Left lung (tissue), 10 donors: ENCODE results near the gene LPCAT3. TPM values are rescaled to one million over a fixed set of nuclear protein-coding genes. Genes with fewer than 3 reads are reported as not detected.

Experiments used
- ATAC-seq: fragments of 200-7000 bp; cut with Tn5 transposase; one replicate; pipeline ENCODE4 v1.9.1; 2020; ENCODE audit warnings: moderate library complexity
- DNase-seq, 4 donors: peaks; one replicate each; pipeline ENCODE4 v3.0.0-alpha.2; 2013 to 2020
- H3K27ac ChIP-seq, 2 donors: fragments of 200-600 bp; sonication (generic) in 1 of 2; one replicate each; pipeline versions ENCODE4 v1.5.0 to v1.8.0; 2020 to 2021
- H3K27me3 ChIP-seq, 2 donors: fragments of 200-600 bp; sonication (generic) in 1 of 2; one replicate each; pipeline versions ENCODE4 v1.5.0 to v1.8.0; 2020 to 2021
- H3K36me3 ChIP-seq, 2 donors: fragments of 200-600 bp; sonication (generic) in 1 of 2; one replicate each; pipeline versions ENCODE4 v1.5.0 to v1.8.0; 2020 to 2021
- H3K4me1 ChIP-seq, 2 donors: fragments of 200-600 bp; one replicate each; pipeline ENCODE4 v1.8.0; 2021
- H3K4me3 ChIP-seq, 2 donors: fragments of 200-600 bp; sonication (generic) in 1 of 2; one replicate each; pipeline versions ENCODE4 v1.5.0 to v1.8.0; 2020 to 2021; ENCODE audit warnings: mild to moderate bottlenecking in 1 of 2
- H3K9me3 ChIP-seq, 2 donors: fragments of 200-600 bp; sonication (generic) in 1 of 2; one replicate each; pipeline versions ENCODE4 v1.5.0 to v1.8.0; 2020 to 2021
- intact Hi-C, 2 donors: fragments of 100-400 bp; cut with DNase I; formaldehyde crosslinking; loops; one replicate each; pipeline versions ENCODE4 v1.11.2 to v1.14.2; 2022
- polyA plus RNA-seq, 6 donors: library from polyadenylated mRNA; unstranded; fragments of 120-200 nt; gene quantifications; one replicate each; pipeline ENCODE4 v1.2.1, GENCODE V29; 2013; ENCODE audit not compliant: insufficient read length in 6 of 6
- total RNA-seq, 2 donors: library from RNA; stranded (reverse); fragmentation: NEBNext Ultra II Directional; extraction: Animal tissue kit (Norgen Biotek cat#: 25700); gene quantifications; one replicate each; pipeline ENCODE4 v1.2.1, GENCODE V29; 2021
- TF ChIP-seq, protein P1 (sequence below), 2 donors: fragments of 200-600 bp; sonication (generic) in 1 of 2; IDR thresholded peaks; one replicate each; pipeline versions ENCODE4 v1.5.0 to v1.8.0; 2021; ENCODE audit warnings: antibody characterized with exemption in 2 of 2
- donor health status: DM: no; HTN: yes; CAD: no.
- donor health status: DM: no; HTN: no; CAD: no.

Gene LPCAT3
- total and polyA plus RNA-seq, 8 donors = 54.7 to 108 (median 64.7) TPM

DNA sequence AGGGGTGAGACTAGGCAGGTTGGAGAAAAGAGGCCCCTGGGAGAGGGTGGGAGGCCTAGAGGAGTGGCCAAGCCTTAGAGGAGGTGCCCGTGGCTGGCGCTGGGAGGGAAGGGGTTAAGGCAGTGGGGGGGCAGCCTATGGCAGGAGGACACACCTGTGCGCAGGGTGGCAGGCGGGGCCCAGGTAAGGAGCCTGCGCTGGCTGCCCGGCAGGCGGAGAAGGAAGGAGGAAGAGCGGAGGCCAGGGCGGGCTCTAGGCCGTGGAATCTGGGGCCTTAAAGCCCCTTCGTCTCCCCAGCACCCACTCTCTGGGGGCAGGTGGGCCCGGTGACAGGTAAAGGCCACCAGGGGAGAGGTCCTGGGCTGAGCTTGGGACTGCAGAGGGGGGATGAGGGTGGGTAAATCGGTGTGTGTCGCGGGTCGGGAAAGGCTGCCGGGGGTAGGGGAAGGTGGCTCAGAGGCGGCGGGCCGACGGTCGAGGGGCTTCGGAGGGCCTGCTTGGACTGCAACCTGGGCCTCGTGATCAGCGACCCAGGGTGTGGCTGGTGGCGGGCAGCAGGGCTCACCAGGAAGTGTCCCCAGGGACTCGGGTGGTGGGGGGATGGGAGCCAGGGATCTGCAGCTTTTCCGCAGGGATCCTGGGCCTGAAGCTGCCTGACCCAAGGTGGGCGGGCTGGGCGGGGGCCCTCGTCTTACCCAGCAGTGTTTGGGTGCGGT is 55.1 kb downstream of the LPCAT3 start:
- DNase-seq (peak in 3 of 4 donors; percentile 84 to 91 (median 87)), ATAC-seq (peak; percentile 78)
- Histone ChIP-seq H3K27me3 (no peaks in the 10 kb centered on the region), H3K4me1 (peaks cover 31 to 86% of the 10 kb centered on the region in 2 donors), H3K9me3 (no peaks in the 10 kb centered on the region), H3K27ac (peak overlapping the region; percentile 83 to 93), H3K36me3 (peaks cover 3 to 57% of the 10 kb centered on the region in 2 donors), H3K4me3 (peak overlapping the region; percentile 33 to 47)
- TF ChIP-seq, protein P1, sequence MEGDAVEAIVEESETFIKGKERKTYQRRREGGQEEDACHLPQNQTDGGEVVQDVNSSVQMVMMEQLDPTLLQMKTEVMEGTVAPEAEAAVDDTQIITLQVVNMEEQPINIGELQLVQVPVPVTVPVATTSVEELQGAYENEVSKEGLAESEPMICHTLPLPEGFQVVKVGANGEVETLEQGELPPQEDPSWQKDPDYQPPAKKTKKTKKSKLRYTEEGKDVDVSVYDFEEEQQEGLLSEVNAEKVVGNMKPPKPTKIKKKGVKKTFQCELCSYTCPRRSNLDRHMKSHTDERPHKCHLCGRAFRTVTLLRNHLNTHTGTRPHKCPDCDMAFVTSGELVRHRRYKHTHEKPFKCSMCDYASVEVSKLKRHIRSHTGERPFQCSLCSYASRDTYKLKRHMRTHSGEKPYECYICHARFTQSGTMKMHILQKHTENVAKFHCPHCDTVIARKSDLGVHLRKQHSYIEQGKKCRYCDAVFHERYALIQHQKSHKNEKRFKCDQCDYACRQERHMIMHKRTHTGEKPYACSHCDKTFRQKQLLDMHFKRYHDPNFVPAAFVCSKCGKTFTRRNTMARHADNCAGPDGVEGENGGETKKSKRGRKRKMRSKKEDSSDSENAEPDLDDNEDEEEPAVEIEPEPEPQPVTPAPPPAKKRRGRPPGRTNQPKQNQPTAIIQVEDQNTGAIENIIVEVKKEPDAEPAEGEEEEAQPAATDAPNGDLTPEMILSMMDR (IDR thresholded peaks at IDR 0.05) = peak in 1 of 2 donors; percentile 17
- intact Hi-C loops = no loop called here

DNA sequence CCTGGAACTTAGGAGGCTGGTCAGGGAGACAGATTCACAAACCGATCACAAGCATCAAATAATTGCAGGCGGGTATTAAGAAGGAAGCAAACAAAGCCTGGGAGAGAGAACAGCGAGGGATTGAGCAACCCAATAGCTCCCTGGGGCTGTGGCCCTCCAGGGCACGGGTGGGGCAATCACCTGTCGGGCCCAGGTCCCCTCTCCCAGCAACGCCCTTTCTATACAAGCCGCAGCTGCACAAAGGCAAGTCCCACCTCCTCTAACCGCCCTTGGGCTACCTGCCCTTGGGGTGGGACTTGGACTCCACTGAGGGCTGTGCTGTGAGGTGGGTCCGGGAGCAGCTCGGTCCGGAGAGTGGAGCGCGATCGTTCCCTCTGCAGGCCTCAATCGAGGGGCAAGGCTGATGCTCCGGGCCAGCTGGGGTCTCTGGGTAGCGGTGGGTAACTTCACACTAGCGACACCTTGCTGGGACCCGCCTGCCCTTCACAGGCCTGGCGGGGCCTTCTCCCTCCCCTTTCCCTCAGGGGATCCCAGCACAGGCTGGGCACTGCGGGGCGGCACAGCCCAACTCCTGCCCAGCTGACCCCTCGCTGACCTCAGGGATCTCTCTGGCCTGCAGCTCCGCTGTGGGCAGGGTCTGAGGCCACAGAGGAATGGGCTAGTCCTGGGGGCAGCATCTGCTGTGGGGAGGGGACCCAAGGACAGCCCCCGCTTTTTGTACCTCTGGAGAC is 55.8 kb downstream of the LPCAT3 start:
- Histone ChIP-seq H3K9me3 (no peaks in the 10 kb centered on the region), H3K4me1 (peaks cover 31 to 88% of the 10 kb centered on the region in 2 donors), H3K36me3 (peaks cover 3 to 57% of the 10 kb centered on the region in 2 donors), H3K27ac (peak overlapping the region; percentile 83 to 93), H3K4me3 (peak overlapping the region; percentile 33 to 47), H3K27me3 (no peaks in the 10 kb centered on the region)
- intact Hi-C loops = no loop called here
- TF ChIP-seq, protein P1 (IDR thresholded peaks at IDR 0.05) = no peak
- DNase-seq (peak in 2 of 4 donors; percentile 81 to 85), ATAC-seq (peak; percentile 74)

DNA sequence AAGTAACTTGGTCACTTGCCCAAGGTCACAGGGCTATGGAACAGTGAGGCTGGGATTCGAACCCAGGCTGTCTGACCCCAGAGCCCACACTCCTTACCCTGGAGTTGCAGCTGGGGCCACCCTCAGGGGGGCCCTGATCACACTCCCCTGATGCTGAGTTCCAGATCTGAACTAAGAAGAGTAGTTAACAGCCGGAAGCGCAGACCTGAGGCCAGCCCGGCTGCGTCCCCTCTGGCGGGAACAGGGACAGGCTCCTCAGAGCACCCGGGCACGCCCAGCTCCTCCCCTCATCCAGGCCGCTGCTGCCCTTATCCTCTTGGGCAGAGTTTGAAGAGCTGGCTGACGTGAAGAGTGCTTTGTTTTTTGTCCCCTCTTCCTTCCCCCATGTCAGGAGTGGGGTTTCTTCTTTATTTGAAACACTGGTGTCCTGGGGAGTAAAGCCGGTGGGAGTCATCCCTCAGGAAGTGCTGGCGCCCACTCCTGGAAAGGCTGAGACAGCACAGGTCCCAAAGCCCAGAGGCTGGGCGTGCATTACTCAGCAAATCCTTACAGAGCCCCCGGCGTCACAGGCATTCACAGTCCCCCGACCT is 56.5 kb downstream of the LPCAT3 start:
- ATAC-seq (peak; percentile 62), DNase-seq (peak in 3 of 4 donors; percentile 50 to 87 (median 76))
- no peaks in the 10 kb centered on the region for H3K9me3 ChIP-seq
- H3K27me3 ChIP-seq = no peaks in the 10 kb centered on the region
- H3K4me3 ChIP-seq = peak overlapping the region; percentile 5 to 47
- TF ChIP-seq, protein P1 (IDR thresholded peaks at IDR 0.05) = peak in 1 of 2 donors; percentile 8
- intact Hi-C loops = no loop called here
- H3K27ac ChIP-seq = peak overlapping the region; percentile 83 to 93
- H3K4me1 ChIP-seq = peaks cover 31 to 92% of the 10 kb centered on the region in 2 donors
- peaks cover 0 to 57% of the 10 kb centered on the region in 2 donors for H3K36me3 ChIP-seq

DNA sequence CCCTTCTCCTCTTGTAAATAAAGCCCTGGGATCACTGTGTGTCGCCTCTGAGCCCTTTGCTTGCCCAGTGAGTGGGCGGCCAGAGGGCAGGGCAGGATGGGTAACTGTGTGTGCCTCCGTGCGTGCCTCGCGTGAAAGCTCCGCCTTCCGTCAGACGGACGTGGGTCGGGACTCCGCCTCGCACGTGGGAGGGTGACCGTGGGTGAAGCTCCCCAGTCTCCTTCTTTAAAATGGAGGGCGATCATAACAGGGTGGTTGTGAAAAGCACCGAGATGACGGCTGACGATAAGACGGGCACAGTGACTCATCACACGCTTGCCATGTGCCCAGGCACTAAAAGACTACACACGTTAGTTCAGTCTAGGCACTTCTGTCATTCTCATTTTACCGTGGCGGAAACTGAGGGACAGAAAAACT is 57.0 kb downstream of the LPCAT3 start:
- Histone ChIP-seq H3K4me3 (peak overlapping the region in 1 of 2 donors; percentile 47), H3K36me3 (peaks cover 0 to 57% of the 10 kb centered on the region in 2 donors), H3K27me3 (no peaks in the 10 kb centered on the region), H3K4me1 (peaks cover 31 to 93% of the 10 kb centered on the region in 2 donors), H3K9me3 (no peaks in the 10 kb centered on the region), H3K27ac (peak overlapping the region; percentile 83 to 93)
- intact Hi-C loops = no loop called here
- ATAC-seq (peak; percentile 10), DNase-seq (peak in 2 of 4 donors; percentile 88 to 92)
- TF ChIP-seq, protein P1 (IDR thresholded peaks at IDR 0.05) = no peak
